Natural killer cell (primary cell): ENCODE results near the gene PABPC3. TPM values are rescaled to one million over a fixed set of nuclear protein-coding genes. Genes with fewer than 3 reads are reported as not detected.

Experiments
- ATAC-seq, 3 donors: fragments of 150-1000 bp in 2 of 3; fragments of 200-7000 bp in 1 of 3; cut with Tn5 transposase; 1 replicate in 1 of 3; 2 replicates in 2 of 3; pipeline ENCODE4 v1.10.0; 2021; ENCODE audit warnings: mild to moderate bottlenecking in 2 of 3, moderate library complexity in 2 of 3
- DNase-seq, 2 donors: peaks; one replicate each; pipeline versions ENCODE4 v3.0.0 to v3.0.0-alpha.2; 2013 to 2021; ENCODE audit warnings: mixed read lengths in 1 of 2
- H3K27ac ChIP-seq: one replicate; pipeline ENCODE4 v1.5.1; 2013; ENCODE audit warnings: mild to moderate bottlenecking, low read length
- H3K27me3 ChIP-seq: one replicate; pipeline ENCODE4 v1.6.1; 2013; ENCODE audit warnings: low read length; ENCODE audit not compliant: control insufficient read depth, insufficient read depth
- H3K36me3 ChIP-seq: one replicate; pipeline ENCODE4 v1.6.1; 2013; ENCODE audit warnings: low read length; ENCODE audit not compliant: control insufficient read depth, insufficient read depth
- H3K4me1 ChIP-seq: one replicate; pipeline ENCODE4 v1.6.1; 2013; ENCODE audit warnings: low read length; ENCODE audit not compliant: control insufficient read depth, insufficient read depth
- H3K4me3 ChIP-seq: one replicate; pipeline ENCODE4 v1.5.1; 2013; ENCODE audit warnings: low read length
- H3K9me3 ChIP-seq: one replicate; pipeline ENCODE4 v1.6.1; 2013; ENCODE audit warnings: low read length; ENCODE audit not compliant: control insufficient read depth, insufficient read depth
- H3K27ac Mint-ChIP-seq, 2 donors: one replicate each; pipeline ENCODE4 v1.8.0; 2022; ENCODE audit warnings: mild to moderate bottlenecking in 2 of 2, mixed read lengths in 2 of 2, moderate library complexity in 1 of 2
- H3K27me3 Mint-ChIP-seq, 2 donors: one replicate each; pipeline ENCODE4 v1.8.0; 2022; ENCODE audit warnings: low read depth in 2 of 2, mixed read lengths in 2 of 2
- H3K36me3 Mint-ChIP-seq: one replicate; pipeline ENCODE4 v1.8.0; 2022; ENCODE audit warnings: mixed read lengths
- H3K4me1 Mint-ChIP-seq, 2 donors: one replicate each; pipeline ENCODE4 v1.8.0; 2022; ENCODE audit warnings: mixed read lengths in 2 of 2
- H3K4me3 Mint-ChIP-seq: one replicate; pipeline ENCODE4 v1.8.0; 2022; ENCODE audit warnings: mild to moderate bottlenecking, moderate library complexity, mixed read lengths
- H3K9me3 Mint-ChIP-seq, 2 donors: one replicate each; pipeline ENCODE4 v1.8.0; 2022; ENCODE audit warnings: mixed read lengths in 2 of 2
- CTCF ChIP-seq: fragments of 200-600 bp; IDR thresholded peaks from one replicate; pipeline ENCODE4 v1.8.0; 2022; ENCODE audit warnings: antibody characterized with exemption
- WGBS: methylation state at CpG from one replicate; pipeline ENCODE4 v1.1.7; 2013; ENCODE audit warnings: missing lambda C conversion rate; ENCODE audit not compliant: insufficient coverage; 5-methylcytosine and 5-hydroxymethylcytosine counted together
- intact Hi-C: fragments of 100-400 bp; cut with micrococcal nuclease; formaldehyde crosslinking; loops from one replicate; pipeline ENCODE4 v1.14.2; 2022
- total RNA-seq, 4 donors: library from RNA; stranded (reverse); fragments of 120-200 nt in 1 of 4; gene quantifications; one replicate each; pipeline versions ENCODE4 v1.2.3 to v1.2.4, GENCODE V29; 2013 to 2022

The PABPC3 gene
- total RNA-seq, 3 donors from 2014 or later (not counting 1 experiment from before 2014, with no cell fraction given) = 0.18 to 0.21 (median 0.20) TPM

- no peak for ATAC-seq
- no peak for TF ChIP-seq CTCF
- H3K4me3 Mint-ChIP-seq = no peak overlapping the region
- 66% methylated on average over 5 of the region's 5 CpGs for WGBS
- peaks cover 0 to 5% of the 10 kb centered on the region in 2 donors for H3K4me1 Mint-ChIP-seq
- no peaks in the 10 kb centered on the region for H3K9me3 Mint-ChIP-seq
- no peaks in the 10 kb centered on the region for H3K9me3 ChIP-seq
- no peak overlapping the region for H3K27ac ChIP-seq
- H3K27me3 Mint-ChIP-seq = peaks cover 14 to 60% of the 10 kb centered on the region in 2 donors
- intact Hi-C loops = no loop called here
- H3K36me3 Mint-ChIP-seq = no peaks in the 10 kb centered on the region
- H3K27ac Mint-ChIP-seq = no peak overlapping the region
- H3K36me3 ChIP-seq = no peaks in the 10 kb centered on the region
- no peaks in the 10 kb centered on the region for H3K4me1 ChIP-seq
- no peak overlapping the region for H3K4me3 ChIP-seq
- H3K27me3 ChIP-seq = no peaks in the 10 kb centered on the region
- no peak for DNase-seq
These were observed 36.9 kb downstream of the PABPC3 start for GRCh38 chr13:25132751-25133390.

GRCh38 chr13:25135896-25136295 lies 40.0 kb downstream of the PABPC3 start:
- no peak for TF ChIP-seq CTCF
- ATAC-seq (no peak), DNase-seq (no peak)
- no peak overlapping the region for H3K27ac ChIP-seq
- 88% methylated on average over 4 of the region's 4 CpGs for WGBS
- H3K27me3 ChIP-seq = no peaks in the 10 kb centered on the region
- Mint-ChIP-seq H3K27me3 (peaks cover 11 to 51% of the 10 kb centered on the region in 2 donors), H3K9me3 (no peaks in the 10 kb centered on the region), H3K4me3 (no peak overlapping the region), H3K36me3 (no peaks in the 10 kb centered on the region), H3K4me1 (no peaks in the 10 kb centered on the region), H3K27ac (no peak overlapping the region)
- no peak overlapping the region for H3K4me3 ChIP-seq
- no peaks in the 10 kb centered on the region for H3K4me1 ChIP-seq
- intact Hi-C loops = no loop called here
- H3K9me3 ChIP-seq = no peaks in the 10 kb centered on the region
- H3K36me3 ChIP-seq = no peaks in the 10 kb centered on the region

GRCh38 chr13:25136880-25137787 lies 41.2 kb downstream of the PABPC3 start:
- WGBS = 26% methylated on average over 13 of the region's 15 CpGs
- Mint-ChIP-seq H3K4me3 (no peak overlapping the region), H3K4me1 (no peaks in the 10 kb centered on the region), H3K27ac (no peak overlapping the region), H3K9me3 (no peaks in the 10 kb centered on the region), H3K27me3 (peaks cover 13 to 46% of the 10 kb centered on the region in 2 donors), H3K36me3 (no peaks in the 10 kb centered on the region)
- intact Hi-C loops = no loop called here
- no peak for DNase-seq
- no peak overlapping the region for H3K4me3 ChIP-seq
- no peak overlapping the region for H3K27ac ChIP-seq
- H3K9me3 ChIP-seq = no peaks in the 10 kb centered on the region
- no peaks in the 10 kb centered on the region for H3K36me3 ChIP-seq
- H3K27me3 ChIP-seq = no peaks in the 10 kb centered on the region
- no peak for TF ChIP-seq CTCF
- no peak for ATAC-seq
- no peaks in the 10 kb centered on the region for H3K4me1 ChIP-seq
